ENCODE results near the gene LGALS9.
"Not testable (repeated sequence)": the region's sequence is repeated elsewhere in the genome, so short reads cannot be mapped to it uniquely, and the experiment has no call there.

The LGALS9 gene

DNA sequence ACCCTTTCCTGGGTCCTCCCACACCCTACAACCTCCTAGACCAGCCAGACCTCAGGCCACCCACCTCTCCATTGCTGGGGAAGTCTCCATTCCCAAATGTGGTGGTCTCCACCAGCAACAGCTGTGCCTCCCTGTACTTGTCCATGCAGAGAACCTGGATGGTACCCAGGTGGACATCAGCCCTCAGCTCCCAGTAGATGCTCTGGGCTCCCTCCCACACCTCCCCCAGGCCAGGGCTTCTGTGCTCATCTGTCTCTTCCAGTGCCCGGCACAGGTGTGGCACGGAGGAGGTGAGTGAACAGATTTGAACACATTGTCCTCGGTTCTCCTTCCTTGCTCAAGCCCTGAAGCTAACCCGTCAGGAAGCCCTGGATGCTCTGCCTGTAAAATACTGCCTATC lies 34.6 kb downstream of the LGALS9 start:
- Histone ChIP-seq H3K9me3 (ENCODE audit: control extremely low read depth in 1 of 5, control insufficient read depth in 4 of 5, insufficient read depth in 2 of 5, low read depth in 1 of 5, low read length in 4 of 5) (no peaks in the 10 kb centered on the region), H3K36me3 (ENCODE audit: control insufficient read depth in 4 of 4, insufficient read depth in 4 of 4, low read length in 3 of 4) (no peaks in the 10 kb centered on the region), H3K4me1 (ENCODE audit: control extremely low read depth in 1 of 4, control insufficient read depth in 4 of 4, insufficient read depth in 4 of 4, low read length in 3 of 4) (no peaks in the 10 kb centered on the region), H3K4me3 (ENCODE audit: control insufficient read depth in 1 of 7, extremely low read depth in 1 of 7, insufficient read depth in 4 of 7, low read depth in 2 of 7, low read length in 6 of 7) (no peak overlapping the region), H3K27ac (ENCODE audit: insufficient read depth in 1 of 2, low read depth in 1 of 2, low read length in 2 of 2, poor library complexity in 1 of 2, severe bottlenecking in 2 of 2) (no peak overlapping the region), H3K27me3 (replicated peaks in 2 of 5; ENCODE audit: control insufficient read depth in 4 of 5, insufficient read depth in 5 of 5, low read length in 4 of 5) (peaks cover 0 to 2% (median 0%) of the 10 kb centered on the region in 5 experiments)
- CTCF ChIA-PET = interaction anchor here (1.0 to 3.9 kb wide), 2 partner anchors 11 to 15 kb away, joined by 4 to 20 read pairs; no protein-coding TSS in a partner anchor
- POLR2A ChIA-PET = no interaction called here
- 86% methylated on average over 4 of the region's 4 CpGs for WGBS (ENCODE audit: insufficient coverage)
- DNase-seq = no peak

DNA sequence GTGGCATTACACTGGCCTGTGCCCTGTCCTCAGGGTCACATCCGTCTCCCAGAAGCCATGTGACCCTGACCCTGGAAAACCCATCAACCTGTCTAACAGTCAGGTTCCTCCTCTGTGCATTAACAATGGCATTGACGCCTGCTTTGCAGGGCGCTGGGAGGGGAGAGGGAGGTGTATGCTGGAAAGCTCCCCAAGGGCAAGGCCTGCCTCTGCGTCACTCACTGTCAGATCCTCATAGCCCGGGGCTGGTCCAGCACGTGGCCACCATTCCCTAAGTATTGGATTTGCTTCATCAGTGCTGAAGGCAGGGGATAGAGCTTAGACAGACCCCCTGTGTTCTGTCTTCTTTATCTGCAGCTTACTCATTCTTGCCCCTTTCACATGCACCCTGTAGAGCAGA lies 35.3 kb downstream of the LGALS9 start:
- 92% methylated on average over 6 of the region's 6 CpGs for WGBS (ENCODE audit: insufficient coverage)
- DNase-seq; H3K27me3 ChIP-seq (replicated peaks in 2 of 5; ENCODE audit: control insufficient read depth in 4 of 5, insufficient read depth in 5 of 5, low read length in 4 of 5); H3K36me3 ChIP-seq (ENCODE audit: control insufficient read depth in 4 of 4, insufficient read depth in 4 of 4, low read length in 3 of 4); H3K9me3 ChIP-seq (ENCODE audit: control extremely low read depth in 1 of 5, control insufficient read depth in 4 of 5, insufficient read depth in 2 of 5, low read depth in 1 of 5, low read length in 4 of 5); H3K4me1 ChIP-seq (ENCODE audit: control extremely low read depth in 1 of 4, control insufficient read depth in 4 of 4, insufficient read depth in 4 of 4, low read length in 3 of 4); POLR2A ChIA-PET; H3K27ac ChIP-seq (ENCODE audit: insufficient read depth in 1 of 2, low read depth in 1 of 2, low read length in 2 of 2, poor library complexity in 1 of 2, severe bottlenecking in 2 of 2); H3K4me3 ChIP-seq (ENCODE audit: control insufficient read depth in 1 of 7, extremely low read depth in 1 of 7, insufficient read depth in 4 of 7, low read depth in 2 of 7, low read length in 6 of 7): not testable (repeated sequence)
- CTCF ChIA-PET = interaction anchor here (0.6 to 3.9 kb wide), 3 partner anchors 12 to 90 kb away, joined by 3 to 20 read pairs (median 4); no protein-coding TSS in a partner anchor

DNA sequence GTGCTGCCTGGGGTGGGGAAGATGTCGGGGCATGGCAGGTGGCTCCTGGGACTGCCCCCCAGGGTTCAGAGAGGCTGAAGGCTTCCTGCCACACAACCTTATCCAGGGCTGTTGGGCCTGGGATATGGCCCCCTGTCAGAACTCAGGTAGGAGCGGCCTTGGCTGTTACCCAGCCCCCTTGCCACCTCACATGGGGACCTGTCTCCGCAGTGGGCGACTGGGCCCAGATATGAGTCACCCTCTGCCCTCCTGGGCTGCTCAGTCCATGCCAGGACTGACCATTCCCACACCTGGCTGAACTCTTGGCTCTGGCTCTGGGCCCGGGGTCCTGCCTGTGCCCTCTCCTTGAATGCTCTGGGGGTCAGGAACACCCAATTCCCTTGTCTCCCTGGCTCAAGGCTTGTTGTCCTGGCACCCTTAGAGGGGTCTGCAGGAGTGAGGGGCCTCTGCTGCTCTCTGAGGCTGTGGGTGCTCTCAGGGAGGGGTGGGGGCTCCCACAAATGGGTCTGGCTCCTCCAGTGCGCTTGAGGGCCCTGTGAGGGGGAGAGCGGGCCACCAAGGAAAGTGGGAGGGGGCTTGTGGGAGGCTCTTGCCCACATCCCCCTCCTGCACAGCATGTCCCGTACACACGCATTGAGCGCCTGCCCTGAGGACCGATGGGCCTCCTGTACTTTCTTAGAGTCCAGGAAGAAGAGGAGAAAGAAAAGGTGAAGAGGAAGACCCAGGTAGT lies 36.0 kb downstream of the LGALS9 start:
- Histone ChIP-seq H3K27me3 (replicated peaks in 2 of 5; ENCODE audit: control insufficient read depth in 4 of 5, insufficient read depth in 5 of 5, low read length in 4 of 5) (peaks cover 0 to 2% (median 0%) of the 10 kb centered on the region in 5 experiments), H3K9me3 (ENCODE audit: control extremely low read depth in 1 of 5, control insufficient read depth in 4 of 5, insufficient read depth in 2 of 5, low read depth in 1 of 5, low read length in 4 of 5) (no peaks in the 10 kb centered on the region), H3K4me1 (ENCODE audit: control extremely low read depth in 1 of 4, control insufficient read depth in 4 of 4, insufficient read depth in 4 of 4, low read length in 3 of 4) (no peaks in the 10 kb centered on the region), H3K36me3 (ENCODE audit: control insufficient read depth in 4 of 4, insufficient read depth in 4 of 4, low read length in 3 of 4) (no peaks in the 10 kb centered on the region), H3K27ac (ENCODE audit: insufficient read depth in 1 of 2, low read depth in 1 of 2, low read length in 2 of 2, poor library complexity in 1 of 2, severe bottlenecking in 2 of 2) (no peak overlapping the region), H3K4me3 (ENCODE audit: control insufficient read depth in 1 of 7, extremely low read depth in 1 of 7, insufficient read depth in 4 of 7, low read depth in 2 of 7, low read length in 6 of 7) (no peak overlapping the region)
- DNase-seq = no peak
- POLR2A ChIA-PET = no interaction called here
- CTCF ChIA-PET = no interaction called here
- WGBS (ENCODE audit: insufficient coverage) = 89% methylated on average over 6 of the region's 11 CpGs

DNA sequence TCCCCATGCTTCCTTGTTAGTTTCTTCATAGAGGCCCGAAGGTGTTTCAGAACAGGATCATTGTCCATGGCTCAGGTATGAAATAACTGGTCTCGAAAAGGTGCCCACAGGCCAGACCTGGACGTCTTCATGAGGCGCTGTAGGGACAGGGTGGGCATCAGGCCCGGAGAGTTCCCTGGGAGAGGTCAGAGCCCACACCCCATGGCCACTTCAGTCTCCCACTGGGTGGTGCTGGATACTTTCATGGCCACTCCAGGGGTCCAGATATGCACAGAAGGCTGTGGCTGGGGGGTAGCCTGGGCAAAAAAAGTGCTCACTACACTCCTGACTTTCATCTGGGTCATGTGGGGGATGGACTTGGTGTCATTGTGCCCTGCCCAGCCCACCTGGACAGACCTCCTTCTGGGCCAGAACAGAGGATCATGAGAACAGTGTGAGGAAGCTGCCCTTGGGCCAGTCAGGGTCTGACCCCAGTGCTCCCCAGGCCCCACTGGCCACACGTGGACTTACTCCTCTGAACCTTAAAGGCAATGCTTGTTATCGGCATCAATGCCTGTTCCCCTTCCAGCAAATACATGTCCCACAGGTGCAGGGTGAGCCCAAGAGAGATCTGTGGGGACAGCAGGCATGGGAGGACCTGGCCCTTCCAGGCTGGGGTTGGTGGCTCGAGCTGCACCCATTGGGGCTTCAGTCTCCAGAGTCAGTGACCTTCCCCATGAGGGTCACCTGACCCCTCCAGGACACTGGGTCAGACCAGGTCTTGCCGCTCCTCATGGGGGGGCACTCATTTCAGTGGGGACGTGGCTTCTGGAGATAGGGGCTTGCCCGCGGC lies 36.9 kb downstream of the LGALS9 start:
- H3K36me3 ChIP-seq (ENCODE audit: control insufficient read depth in 4 of 4, insufficient read depth in 4 of 4, low read length in 3 of 4) = no peaks in the 10 kb centered on the region
- no peak for DNase-seq
- ChIA-PET CTCF (interaction anchor here (1.4 kb wide), 1 partner anchor 13 kb away, joined by 3 read pairs; no protein-coding TSS in a partner anchor), POLR2A (no interaction called here)
- H3K27ac ChIP-seq (ENCODE audit: insufficient read depth in 1 of 2, low read depth in 1 of 2, low read length in 2 of 2, poor library complexity in 1 of 2, severe bottlenecking in 2 of 2) = no peak overlapping the region
- H3K4me3 ChIP-seq (ENCODE audit: control insufficient read depth in 1 of 7, extremely low read depth in 1 of 7, insufficient read depth in 4 of 7, low read depth in 2 of 7, low read length in 6 of 7) = no peak overlapping the region
- H3K4me1 ChIP-seq (ENCODE audit: control extremely low read depth in 1 of 4, control insufficient read depth in 4 of 4, insufficient read depth in 4 of 4, low read length in 3 of 4) = no peaks in the 10 kb centered on the region
- peaks cover 0 to 5% (median 0%) of the 10 kb centered on the region in 5 experiments for H3K27me3 ChIP-seq (replicated peaks in 2 of 5; ENCODE audit: control insufficient read depth in 4 of 5, insufficient read depth in 5 of 5, low read length in 4 of 5)
- 96% methylated on average over 12 of the region's 12 CpGs for WGBS (ENCODE audit: insufficient coverage)
- H3K9me3 ChIP-seq (ENCODE audit: control extremely low read depth in 1 of 5, control insufficient read depth in 4 of 5, insufficient read depth in 2 of 5, low read depth in 1 of 5, low read length in 4 of 5) = no peaks in the 10 kb centered on the region

DNA sequence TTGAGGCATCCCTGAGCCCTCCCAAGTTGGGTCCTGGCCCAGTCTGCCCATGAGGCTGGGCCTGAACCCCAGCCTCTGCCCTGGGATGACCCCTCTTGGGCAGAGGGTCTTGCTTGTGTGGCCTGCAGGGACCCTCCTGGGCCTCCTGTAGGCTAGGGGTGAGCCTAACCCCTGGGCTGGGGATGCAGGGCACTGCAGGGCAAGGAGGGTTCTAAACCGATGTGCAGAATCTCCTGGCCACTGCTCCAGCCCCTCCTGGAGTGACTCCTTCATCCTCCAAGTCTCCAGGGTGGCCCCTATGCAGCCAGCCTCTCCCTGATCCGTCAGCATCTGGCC lies 37.5 kb downstream of the LGALS9 start:
- Histone ChIP-seq H3K9me3 (ENCODE audit: control extremely low read depth in 1 of 5, control insufficient read depth in 4 of 5, insufficient read depth in 2 of 5, low read depth in 1 of 5, low read length in 4 of 5) (no peaks in the 10 kb centered on the region), H3K4me1 (ENCODE audit: control extremely low read depth in 1 of 4, control insufficient read depth in 4 of 4, insufficient read depth in 4 of 4, low read length in 3 of 4) (no peaks in the 10 kb centered on the region), H3K36me3 (ENCODE audit: control insufficient read depth in 4 of 4, insufficient read depth in 4 of 4, low read length in 3 of 4) (no peaks in the 10 kb centered on the region), H3K4me3 (ENCODE audit: control insufficient read depth in 1 of 7, extremely low read depth in 1 of 7, insufficient read depth in 4 of 7, low read depth in 2 of 7, low read length in 6 of 7) (no peak overlapping the region), H3K27me3 (replicated peaks in 2 of 5; ENCODE audit: control insufficient read depth in 4 of 5, insufficient read depth in 5 of 5, low read length in 4 of 5) (peaks cover 0 to 5% (median 0%) of the 10 kb centered on the region in 5 experiments), H3K27ac (ENCODE audit: insufficient read depth in 1 of 2, low read depth in 1 of 2, low read length in 2 of 2, poor library complexity in 1 of 2, severe bottlenecking in 2 of 2) (no peak overlapping the region)
- ChIA-PET CTCF (interaction anchor here (1.4 kb wide), 1 partner anchor 14 kb away, joined by 3 read pairs; no protein-coding TSS in a partner anchor), POLR2A (no interaction called here)
- DNase-seq = no peak
- 80% methylated on average over 2 of the region's 2 CpGs for WGBS (ENCODE audit: insufficient coverage)

DNA sequence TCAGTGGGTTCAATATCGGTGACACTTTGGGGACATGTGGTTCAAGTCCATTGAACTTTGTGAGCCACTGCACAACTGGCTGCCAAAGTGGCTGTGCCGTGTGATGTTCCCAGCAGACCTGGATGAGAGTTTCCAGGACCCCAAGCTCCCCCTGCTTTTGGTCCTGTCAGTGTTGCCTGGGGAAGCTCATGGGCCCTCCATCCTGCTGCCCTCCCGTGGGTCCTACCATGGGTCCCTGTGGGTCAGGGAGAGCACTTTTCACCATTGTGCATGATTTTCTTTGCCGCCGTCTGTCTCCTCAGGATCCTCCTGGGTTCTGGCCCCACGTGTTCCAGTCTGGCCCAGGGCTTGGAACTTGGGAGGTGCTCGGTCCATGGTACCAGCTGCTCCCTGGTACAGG lies 38.1 kb downstream of the LGALS9 start:
- H3K36me3 ChIP-seq (ENCODE audit: control insufficient read depth in 4 of 4, insufficient read depth in 4 of 4, low read length in 3 of 4) = no peaks in the 10 kb centered on the region
- H3K27ac ChIP-seq (ENCODE audit: insufficient read depth in 1 of 2, low read depth in 1 of 2, low read length in 2 of 2, poor library complexity in 1 of 2, severe bottlenecking in 2 of 2) = no peak overlapping the region
- no peaks in the 10 kb centered on the region for H3K9me3 ChIP-seq (ENCODE audit: control extremely low read depth in 1 of 5, control insufficient read depth in 4 of 5, insufficient read depth in 2 of 5, low read depth in 1 of 5, low read length in 4 of 5)
- POLR2A ChIA-PET = no interaction called here
- 94% methylated on average over 7 of the region's 7 CpGs for WGBS (ENCODE audit: insufficient coverage)
- H3K27me3 ChIP-seq (replicated peaks in 2 of 5; ENCODE audit: control insufficient read depth in 4 of 5, insufficient read depth in 5 of 5, low read length in 4 of 5) = peaks cover 0 to 5% (median 0%) of the 10 kb centered on the region in 5 experiments
- CTCF ChIA-PET = interaction anchor here (1.4 kb wide), 1 partner anchor 14 kb away, joined by 3 read pairs; no protein-coding TSS in a partner anchor
- DNase-seq = no peak
- H3K4me1 ChIP-seq (ENCODE audit: control extremely low read depth in 1 of 4, control insufficient read depth in 4 of 4, insufficient read depth in 4 of 4, low read length in 3 of 4) = no peaks in the 10 kb centered on the region
- no peak overlapping the region for H3K4me3 ChIP-seq (ENCODE audit: control insufficient read depth in 1 of 7, extremely low read depth in 1 of 7, insufficient read depth in 4 of 7, low read depth in 2 of 7, low read length in 6 of 7)

DNA sequence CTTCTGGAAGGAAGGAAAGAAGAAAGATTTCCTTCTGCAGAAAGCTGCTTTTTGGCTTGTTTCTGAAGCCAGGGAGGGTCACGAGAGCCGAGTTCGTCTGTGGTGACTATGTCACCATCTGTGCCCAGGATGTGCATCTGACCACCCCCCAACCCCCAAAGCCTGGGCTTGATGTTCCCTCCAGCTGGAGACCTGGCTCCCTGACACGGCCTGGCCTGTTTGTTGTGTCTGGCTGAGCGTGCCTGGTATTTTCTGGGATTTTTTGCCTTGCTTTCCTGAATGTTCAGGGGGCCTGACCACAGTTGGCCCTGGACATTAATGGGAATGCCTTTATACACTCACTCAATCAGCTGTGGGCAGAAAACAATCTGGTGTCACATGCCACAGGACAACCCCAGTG lies 38.9 kb downstream of the LGALS9 start:
- Histone ChIP-seq H3K27me3 (replicated peaks in 2 of 5; ENCODE audit: control insufficient read depth in 4 of 5, insufficient read depth in 5 of 5, low read length in 4 of 5) (peaks cover 0 to 3% (median 0%) of the 10 kb centered on the region in 5 experiments), H3K4me1 (ENCODE audit: control extremely low read depth in 1 of 4, control insufficient read depth in 4 of 4, insufficient read depth in 4 of 4, low read length in 3 of 4) (no peaks in the 10 kb centered on the region), H3K36me3 (ENCODE audit: control insufficient read depth in 4 of 4, insufficient read depth in 4 of 4, low read length in 3 of 4) (no peaks in the 10 kb centered on the region), H3K27ac (ENCODE audit: insufficient read depth in 1 of 2, low read depth in 1 of 2, low read length in 2 of 2, poor library complexity in 1 of 2, severe bottlenecking in 2 of 2) (no peak overlapping the region), H3K4me3 (ENCODE audit: control insufficient read depth in 1 of 7, extremely low read depth in 1 of 7, insufficient read depth in 4 of 7, low read depth in 2 of 7, low read length in 6 of 7) (no peak overlapping the region), H3K9me3 (ENCODE audit: control extremely low read depth in 1 of 5, control insufficient read depth in 4 of 5, insufficient read depth in 2 of 5, low read depth in 1 of 5, low read length in 4 of 5) (no peaks in the 10 kb centered on the region)
- WGBS (ENCODE audit: insufficient coverage) = 95% methylated on average over 5 of the region's 5 CpGs
- DNase-seq = no peak
- ChIA-PET POLR2A (no interaction called here), CTCF (no interaction called here)
